Measurements from ENCODE around the gene DACH1. TPM values are rescaled to one million over a fixed set of nuclear protein-coding genes. Genes with fewer than 3 reads are reported as not detected.

DACH1 gene
- 1.1 TPM for total RNA-seq (2013)
- polyA plus RNA-seq, result under 1 TPM; 0.03 to 0.69 (median 0.26) TPM
- 1.2 and 1.8 TPM in 2 replicates for polyA minus RNA-seq
- total RNA-seq, result 0.80 to 12.6 (median 2.2) reads per million in 11 experiments

- H2AFZ ChIP-seq (ENCODE audit: insufficient read depth, low read depth, low read length, poor library complexity, severe bottlenecking), result peak within 1 kb of the TSS; percentile 96
Measured at GRCh38 chr13:71867131-71867814, at the start of gene DACH1. Gene DACH1, minus strand, starts transcription at chr13:71867204.

DNA sequence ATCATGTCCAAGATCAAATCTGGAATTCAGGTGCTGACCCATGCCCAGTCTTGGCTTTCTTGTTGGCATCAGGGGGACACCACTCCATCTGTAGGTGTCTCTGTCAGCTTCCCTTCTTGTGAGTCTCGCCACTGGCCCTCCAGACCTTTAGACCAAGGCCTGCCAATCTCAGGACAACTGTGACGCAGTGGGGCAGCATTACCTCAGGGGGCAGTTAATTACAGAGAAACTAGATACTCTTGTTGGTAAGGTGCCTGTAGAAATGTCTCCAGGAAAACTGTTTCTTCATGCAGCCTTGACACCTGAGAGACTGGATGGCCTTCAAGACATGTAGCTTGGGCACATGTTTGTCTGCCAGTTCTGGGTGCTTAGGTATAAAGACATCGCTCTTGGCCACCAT, 46.7 kb upstream of the DACH1 start:
- H3K4me3 Mint-ChIP-seq, result no peak overlapping the region
- no peaks in the 10 kb centered on the region for H3K9me3 ChIP-seq (replicated peaks in 1 of 2; ENCODE audit: control insufficient read depth in 1 of 2, insufficient read depth in 1 of 2, low read length in 2 of 2)

More at GRCh38 chr13:71867131-71867814, at the start of gene DACH1:
- TF ChIP-seq, protein P1, sequence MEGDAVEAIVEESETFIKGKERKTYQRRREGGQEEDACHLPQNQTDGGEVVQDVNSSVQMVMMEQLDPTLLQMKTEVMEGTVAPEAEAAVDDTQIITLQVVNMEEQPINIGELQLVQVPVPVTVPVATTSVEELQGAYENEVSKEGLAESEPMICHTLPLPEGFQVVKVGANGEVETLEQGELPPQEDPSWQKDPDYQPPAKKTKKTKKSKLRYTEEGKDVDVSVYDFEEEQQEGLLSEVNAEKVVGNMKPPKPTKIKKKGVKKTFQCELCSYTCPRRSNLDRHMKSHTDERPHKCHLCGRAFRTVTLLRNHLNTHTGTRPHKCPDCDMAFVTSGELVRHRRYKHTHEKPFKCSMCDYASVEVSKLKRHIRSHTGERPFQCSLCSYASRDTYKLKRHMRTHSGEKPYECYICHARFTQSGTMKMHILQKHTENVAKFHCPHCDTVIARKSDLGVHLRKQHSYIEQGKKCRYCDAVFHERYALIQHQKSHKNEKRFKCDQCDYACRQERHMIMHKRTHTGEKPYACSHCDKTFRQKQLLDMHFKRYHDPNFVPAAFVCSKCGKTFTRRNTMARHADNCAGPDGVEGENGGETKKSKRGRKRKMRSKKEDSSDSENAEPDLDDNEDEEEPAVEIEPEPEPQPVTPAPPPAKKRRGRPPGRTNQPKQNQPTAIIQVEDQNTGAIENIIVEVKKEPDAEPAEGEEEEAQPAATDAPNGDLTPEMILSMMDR (IDR thresholded peaks at IDR 0.05), result no peak
- Mint-ChIP-seq H3K9me3 (peaks cover 0 to 2% (median 0%) of the 10 kb centered on the region in 7 donors), H3K27me3 (ENCODE audit: low read depth in 3 of 3) (peaks cover 12 to 23% (median 23%) of the 10 kb centered on the region in 3 donors), H3K27ac (peak within 1 kb of the TSS; percentile 65 to 92 (median 85)), H3K4me1 (peaks cover 40% of the 10 kb centered on the region), H3K4me3 (peak within 1 kb of the TSS; percentile 100), H3K36me3 (peaks cover 0 to 2% of the 10 kb centered on the region in 2 donors)
- peaks cover 6 to 23% of the 10 kb centered on the region in 2 donors for H3K27me3 ChIP-seq (ENCODE audit: control insufficient read depth in 2 of 2, insufficient read depth in 2 of 2, low read length in 2 of 2)
- intact Hi-C loops (cut with micrococcal nuclease), result loop anchor here in 1 of 2 donors (10.0 kb wide), 1 partner anchor 572 kb away; no protein-coding TSS in a partner anchor
- peaks cover 38% of the 10 kb centered on the region for H3K79me2 ChIP-seq (ENCODE audit: insufficient read depth, low read length)
- H3K9ac ChIP-seq (ENCODE audit: insufficient read depth, low read length, poor library complexity, severe bottlenecking), result peak within 1 kb of the TSS; percentile 65
- peak within 1 kb of the TSS; percentile 81 to 96 (median 95) for H3K4me3 ChIP-seq (replicated peaks in 1 of 3; ENCODE audit: low read depth in 2 of 3, low read length in 3 of 3)
- no peaks in the 10 kb centered on the region for H3K9me3 ChIP-seq (replicated peaks in 1 of 2; ENCODE audit: control insufficient read depth in 1 of 2, insufficient read depth in 1 of 2, low read length in 2 of 2)
- no peaks in the 10 kb centered on the region for H4K20me1 ChIP-seq (ENCODE audit: insufficient read depth, low read length)
- 0% methylated on average over 7 of the region's 30 CpGs for WGBS (ENCODE audit: insufficient coverage)
- peak; percentile 49 to 66 (median 62) for DNase-seq
- H3K4me2 ChIP-seq (replicated peaks; ENCODE audit: extremely low read depth, low read length, poor library complexity, severe bottlenecking), result peak within 1 kb of the TSS; percentile 91
- peaks cover 8 to 18% of the 10 kb centered on the region in 2 donors for H3K4me1 ChIP-seq (ENCODE audit: control insufficient read depth in 1 of 2, insufficient read depth in 2 of 2, low read length in 2 of 2)
- H3K27ac ChIP-seq (ENCODE audit: low read depth in 1 of 2, low read length in 2 of 2), result peak within 1 kb of the TSS in 1 of 2 donors; percentile 69
- H3K36me3 ChIP-seq (replicated peaks in 1 of 2; ENCODE audit: control insufficient read depth in 1 of 2, insufficient read depth in 2 of 2, low read length in 2 of 2), result no peaks in the 10 kb centered on the region

More for the DNA sequence above, 46.7 kb upstream of the DACH1 start:
- TF ChIP-seq, protein P1 (IDR thresholded peaks at IDR 0.05), result no peak
- H3K27me3 ChIP-seq (ENCODE audit: control insufficient read depth in 2 of 2, insufficient read depth in 2 of 2, low read length in 2 of 2), result no peaks in the 10 kb centered on the region
- 100% methylated on average over 2 of the region's 3 CpGs for WGBS (ENCODE audit: insufficient coverage)
- H3K9ac ChIP-seq (ENCODE audit: insufficient read depth, low read length, poor library complexity, severe bottlenecking), result no peak overlapping the region
- H4K20me1 ChIP-seq (ENCODE audit: insufficient read depth, low read length), result no peaks in the 10 kb centered on the region
- H3K27me3 Mint-ChIP-seq (ENCODE audit: low read depth in 3 of 3), result no peaks in the 10 kb centered on the region
- no peaks in the 10 kb centered on the region for H3K36me3 Mint-ChIP-seq
- no peaks in the 10 kb centered on the region for H3K4me1 ChIP-seq (ENCODE audit: control insufficient read depth in 1 of 2, insufficient read depth in 2 of 2, low read length in 2 of 2)
- no peak overlapping the region for H2AFZ ChIP-seq (ENCODE audit: insufficient read depth, low read depth, low read length, poor library complexity, severe bottlenecking)
- no peaks in the 10 kb centered on the region for H3K79me2 ChIP-seq (ENCODE audit: insufficient read depth, low read length)
- no peak overlapping the region for H3K27ac ChIP-seq (ENCODE audit: low read depth in 1 of 2, low read length in 2 of 2)
- DNase-seq, result no peak
- H3K27ac Mint-ChIP-seq, result peak overlapping the region in 1 of 7 donors; percentile 4
- no peak overlapping the region for H3K4me2 ChIP-seq (replicated peaks; ENCODE audit: extremely low read depth, low read length, poor library complexity, severe bottlenecking)
- intact Hi-C loops (cut with micrococcal nuclease), result no loop called here
- no peak overlapping the region for H3K4me3 ChIP-seq (replicated peaks in 1 of 3; ENCODE audit: low read depth in 2 of 3, low read length in 3 of 3)
- no peaks in the 10 kb centered on the region for H3K36me3 ChIP-seq (replicated peaks in 1 of 2; ENCODE audit: control insufficient read depth in 1 of 2, insufficient read depth in 2 of 2, low read length in 2 of 2)
- H3K9me3 Mint-ChIP-seq, result peaks cover 0 to 3% (median 0%) of the 10 kb centered on the region in 7 donors
- H3K4me1 Mint-ChIP-seq, result peaks cover 1% of the 10 kb centered on the region

Measured in CD14-positive monocyte (primary cell).